Esophagus (tissue), 2 donors: ENCODE data around the gene NRG2. TPM values are rescaled to one million over a fixed set of nuclear protein-coding genes. Genes with fewer than 3 reads are reported as not detected.

ENCODE experiments used
- H3K27ac ChIP-seq, 2 donors: one replicate each; pipeline ENCODE4 v1.5.1; 2013; ENCODE audit warnings: low read depth in 2 of 2, mild to moderate bottlenecking in 2 of 2, inconsistent platforms in 1 of 2, low read length in 1 of 2, moderate library complexity in 1 of 2
- H3K27me3 ChIP-seq, 2 donors: one replicate each; pipeline ENCODE4 v1.6.1; 2013; ENCODE audit warnings: low read length in 2 of 2, control low read depth in 1 of 2, mild to moderate bottlenecking in 1 of 2; ENCODE audit not compliant: insufficient read depth in 2 of 2, control insufficient read depth in 1 of 2
- H3K36me3 ChIP-seq, 2 donors: one replicate each; pipeline ENCODE4 v1.6.1; 2013; ENCODE audit warnings: low read length in 1 of 2; ENCODE audit not compliant: control insufficient read depth in 2 of 2, insufficient read depth in 2 of 2
- H3K4me1 ChIP-seq, 2 donors: one replicate each; pipeline ENCODE4 v1.6.1; 2013; ENCODE audit warnings: low read length in 1 of 2; ENCODE audit not compliant: control insufficient read depth in 2 of 2, insufficient read depth in 2 of 2
- H3K4me3 ChIP-seq, 2 donors: one replicate each; pipeline ENCODE4 v1.5.1; 2013; ENCODE audit warnings: low read length in 2 of 2, mild to moderate bottlenecking in 2 of 2, low read depth in 1 of 2, moderate library complexity in 1 of 2
- H3K9me3 ChIP-seq, 2 donors: one replicate each; pipeline ENCODE4 v1.6.1; 2013; ENCODE audit warnings: mild to moderate bottlenecking in 2 of 2, low read depth in 1 of 2, low read length in 1 of 2, moderate library complexity in 1 of 2; ENCODE audit not compliant: control insufficient read depth in 2 of 2, insufficient read depth in 1 of 2
- WGBS, 2 donors: extraction: QIAGEN DNeasy Blood & Tissue Kit; methylation state at CpG; one replicate each; pipeline ENCODE4 v1.1.7; 2013; 5-methylcytosine and 5-hydroxymethylcytosine counted together
- polyA plus RNA-seq, 2 donors: library from polyadenylated mRNA; stranded (reverse); fragments of 200-250 nt; gene quantifications; one replicate each; pipeline ENCODE4 v1.2.3, GENCODE V29; 2013
- donor health status: healthy with polysubstance abuse.
- donor health status: Bipolar disorder and iron deficiency.

NRG2 gene
- polyA plus RNA-seq, 2 donors, result 1.7 to 1.8 TPM

DNA sequence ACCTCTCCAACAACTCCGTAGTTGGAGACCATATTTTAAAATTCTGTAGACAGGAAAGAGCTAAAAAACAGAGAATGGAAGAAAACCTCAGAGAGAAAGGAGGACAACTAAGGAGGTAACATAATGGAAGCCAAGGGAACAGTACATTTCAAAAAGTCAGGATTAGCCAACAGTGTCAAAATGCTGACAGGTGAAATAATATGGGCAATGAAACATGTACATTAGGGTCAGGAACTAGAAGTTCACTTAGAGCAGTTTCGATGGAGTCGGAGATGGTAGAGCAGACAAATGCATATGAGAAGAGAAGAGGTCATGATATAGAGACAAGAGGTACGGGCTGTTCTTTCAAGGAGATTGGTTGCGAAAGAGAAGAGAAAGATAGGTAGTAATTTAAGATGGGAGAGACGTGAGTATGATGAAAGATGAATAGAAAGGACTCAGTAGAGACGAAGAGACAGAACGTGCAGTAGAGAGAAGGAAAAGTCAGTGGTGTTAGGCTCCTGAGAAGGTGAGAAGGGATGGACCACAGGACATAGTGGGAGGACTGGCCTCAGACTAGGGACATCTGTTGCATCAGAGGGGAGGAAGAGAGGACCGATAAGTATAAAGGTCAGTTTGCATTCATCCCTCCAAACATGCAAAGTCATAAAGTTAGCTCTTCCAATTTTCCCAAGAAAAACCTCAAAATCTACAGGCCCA, 25.6 kb downstream of the NRG2 start:
- Histone ChIP-seq H3K27me3 (no peaks in the 10 kb centered on the region), H3K4me3 (no peak overlapping the region), H3K27ac (no peak overlapping the region), H3K4me1 (no peaks in the 10 kb centered on the region), H3K36me3 (no peaks in the 10 kb centered on the region), H3K9me3 (no peaks in the 10 kb centered on the region)
- WGBS, 2 donors, result 94% methylated on average over 9 of the region's 9 CpGs

DNA sequence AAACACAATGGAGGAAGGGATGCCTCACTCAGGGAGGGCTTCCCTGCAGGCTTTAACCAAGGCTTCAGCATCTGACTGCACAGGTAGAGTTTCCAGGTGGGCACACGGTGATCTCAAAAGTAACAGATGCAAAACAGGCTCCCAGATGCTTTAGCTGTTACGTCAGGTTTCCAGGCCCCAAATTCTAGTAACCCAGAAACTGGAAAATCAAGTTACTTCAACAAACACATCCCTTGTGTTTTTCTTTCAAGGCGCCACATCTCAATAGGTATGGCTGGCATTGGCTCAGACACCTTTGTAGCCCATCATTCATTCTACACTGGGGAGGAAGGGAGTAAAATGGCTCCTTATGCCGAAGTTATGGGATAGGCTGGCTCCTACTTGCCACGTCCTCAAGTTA, 27.4 kb downstream of the NRG2 start:
- H3K27ac ChIP-seq, result no peak overlapping the region
- 51 to 67% methylated on average over 5 of the region's 5 CpGs for WGBS, 2 donors
- H3K4me3 ChIP-seq, result no peak overlapping the region
- H3K27me3 ChIP-seq, result no peaks in the 10 kb centered on the region
- no peaks in the 10 kb centered on the region for H3K9me3 ChIP-seq
- H3K4me1 ChIP-seq, result no peaks in the 10 kb centered on the region
- H3K36me3 ChIP-seq, result no peaks in the 10 kb centered on the region

DNA sequence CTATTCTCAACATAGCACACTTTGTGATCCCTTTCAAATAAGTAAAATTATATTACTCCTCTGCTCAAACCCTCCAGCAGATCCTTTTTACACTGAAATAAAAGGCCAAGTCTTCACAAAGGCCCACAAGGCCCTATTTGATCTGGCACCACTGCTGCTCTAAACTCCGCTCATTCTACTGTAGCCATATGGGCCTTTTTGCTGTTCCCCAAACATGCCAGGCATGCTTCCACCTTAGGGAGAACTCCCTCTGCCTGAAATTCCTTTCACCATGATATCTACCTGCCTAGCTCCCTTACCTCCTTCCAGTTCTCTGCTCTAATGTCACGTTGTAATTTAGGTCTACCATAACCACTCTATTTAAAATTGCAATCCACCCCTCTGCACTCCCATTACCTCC, 28.3 kb downstream of the NRG2 start:
- Histone ChIP-seq H3K27me3 (no peaks in the 10 kb centered on the region), H3K27ac (no peak overlapping the region), H3K36me3 (no peaks in the 10 kb centered on the region), H3K4me1 (no peaks in the 10 kb centered on the region), H3K4me3 (no peak overlapping the region), H3K9me3 (no peaks in the 10 kb centered on the region)
- WGBS, 2 donors, result 91 to 94% methylated on average over 2 of the region's 2 CpGs

DNA sequence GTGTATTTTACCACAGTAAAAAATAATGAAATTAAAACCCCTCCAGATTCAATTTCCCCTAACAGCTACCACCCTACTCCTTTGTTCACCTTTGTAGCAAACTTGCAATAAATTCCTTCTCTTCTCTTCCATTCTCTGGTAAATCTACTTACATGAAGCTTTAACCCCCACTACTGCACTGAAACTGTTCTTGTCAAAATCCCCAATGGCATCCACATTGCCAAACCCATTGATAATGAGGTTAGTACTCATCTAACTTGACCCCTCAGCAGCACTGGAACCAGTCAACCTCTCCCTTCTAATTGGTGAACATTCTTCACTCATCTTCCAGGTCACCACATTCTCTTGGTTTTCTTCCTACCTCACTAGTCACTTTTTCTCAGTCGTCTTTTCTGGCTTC, 29.6 kb downstream of the NRG2 start:
- Histone ChIP-seq H3K4me3 (no peak overlapping the region), H3K36me3 (no peaks in the 10 kb centered on the region), H3K27ac (no peak overlapping the region), H3K27me3 (no peaks in the 10 kb centered on the region), H3K4me1 (no peaks in the 10 kb centered on the region), H3K9me3 (no peaks in the 10 kb centered on the region)
- 84% methylated on average over 1 of the region's 1 CpG for WGBS, 2 donors

DNA sequence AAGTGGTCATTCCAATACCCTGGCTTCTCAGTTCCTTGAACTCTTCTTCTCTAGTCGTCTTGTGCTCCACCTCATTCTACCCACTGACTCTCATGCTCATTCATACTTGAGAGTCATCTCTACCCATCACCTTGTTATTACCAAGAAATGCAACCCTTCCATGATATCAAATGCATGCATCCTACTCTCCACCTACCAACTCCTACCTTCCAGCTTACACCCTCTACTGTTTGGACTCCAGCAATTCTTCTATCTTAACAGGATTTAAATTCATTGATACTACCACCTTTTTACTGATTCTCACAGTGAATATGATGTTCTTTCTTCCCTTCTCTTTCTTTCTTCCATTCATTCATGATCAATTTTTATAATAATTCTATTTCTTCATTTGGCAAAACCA, 30.7 kb downstream of the NRG2 start:
- no peak overlapping the region for H3K4me3 ChIP-seq
- no peak overlapping the region for H3K27ac ChIP-seq
- H3K36me3 ChIP-seq, result no peaks in the 10 kb centered on the region
- no peaks in the 10 kb centered on the region for H3K4me1 ChIP-seq
- 75 to 77% methylated on average over 1 of the region's 1 CpG for WGBS, 2 donors
- H3K27me3 ChIP-seq, result no peaks in the 10 kb centered on the region
- H3K9me3 ChIP-seq, result no peaks in the 10 kb centered on the region

DNA sequence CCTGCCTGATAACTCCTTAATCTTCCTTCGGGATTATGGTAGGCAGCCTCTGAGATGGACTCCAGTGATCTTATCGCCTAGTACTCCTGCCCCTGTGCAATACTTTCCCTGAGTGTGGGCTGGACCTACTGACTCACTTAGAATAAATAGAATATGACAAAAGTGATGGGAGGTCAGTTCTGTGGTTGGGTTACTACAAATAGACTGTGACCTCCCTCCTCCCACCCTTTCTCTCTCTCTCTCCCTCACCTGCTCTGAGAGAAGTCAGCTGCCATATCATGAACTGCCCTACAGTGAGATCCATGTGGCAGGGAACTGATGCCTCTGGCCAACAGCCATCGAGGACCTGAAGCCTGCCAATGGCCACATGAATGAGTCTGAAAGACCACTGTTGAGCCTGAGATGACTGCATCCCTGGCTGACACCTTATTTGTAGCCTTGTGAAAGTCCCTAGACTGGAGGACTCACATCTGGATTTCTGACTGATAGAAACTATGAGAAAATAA, 31.7 kb downstream of the NRG2 start:
- H3K36me3 ChIP-seq, result no peaks in the 10 kb centered on the region
- H3K4me3 ChIP-seq, result no peak overlapping the region
- no peaks in the 10 kb centered on the region for H3K27me3 ChIP-seq
- H3K27ac ChIP-seq, result no peak overlapping the region
- 68 to 70% methylated on average over 3 of the region's 3 CpGs for WGBS, 2 donors
- no peaks in the 10 kb centered on the region for H3K9me3 ChIP-seq
- no peaks in the 10 kb centered on the region for H3K4me1 ChIP-seq

DNA sequence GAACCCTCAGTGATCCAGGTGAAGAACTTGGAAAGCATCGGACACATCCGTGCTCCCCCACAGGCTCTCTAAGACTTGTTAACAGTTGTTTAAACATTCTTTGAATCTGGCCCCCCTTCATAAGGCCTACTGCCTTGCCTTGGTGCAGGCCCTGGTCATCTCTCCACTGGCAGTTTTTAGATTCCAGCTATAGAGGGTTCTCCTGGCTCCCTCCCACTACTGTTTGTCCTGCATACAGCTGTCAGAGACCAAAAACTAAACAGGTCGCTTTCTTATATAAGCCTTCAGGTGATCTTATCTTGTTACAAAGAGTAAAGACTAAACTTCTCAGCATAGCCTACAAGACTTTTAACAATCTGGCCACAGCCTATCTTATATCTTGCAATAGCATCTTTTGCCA, 32.3 kb downstream of the NRG2 start:
- Histone ChIP-seq H3K9me3 (no peaks in the 10 kb centered on the region), H3K27me3 (peaks cover 0 to 2% of the 10 kb centered on the region in 2 donors), H3K36me3 (no peaks in the 10 kb centered on the region), H3K4me3 (no peak overlapping the region), H3K4me1 (no peaks in the 10 kb centered on the region), H3K27ac (no peak overlapping the region)
- 81 to 83% methylated on average over 3 of the region's 3 CpGs for WGBS, 2 donors

DNA sequence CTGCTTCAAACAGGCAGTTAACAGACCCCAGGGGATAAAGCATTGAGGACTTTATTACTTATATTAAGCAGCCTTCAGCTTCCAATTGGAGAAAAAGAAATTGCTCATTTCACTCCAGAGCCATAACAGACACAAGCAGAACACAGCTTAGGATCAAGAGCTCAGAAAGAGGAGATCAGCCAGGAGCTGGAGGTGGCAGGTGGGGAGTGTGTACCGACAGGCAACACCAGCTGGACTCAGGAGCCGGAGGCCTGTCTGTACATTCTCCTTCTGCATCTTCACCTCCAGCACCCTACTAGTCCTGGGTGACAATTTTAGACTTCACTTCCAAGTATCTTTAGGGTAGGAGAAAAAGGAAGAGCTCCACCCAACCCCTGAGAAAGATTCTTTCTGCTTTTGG, 35.8 kb downstream of the NRG2 start:
- H3K9me3 ChIP-seq, result no peaks in the 10 kb centered on the region
- H3K27ac ChIP-seq, result no peak overlapping the region
- no peaks in the 10 kb centered on the region for H3K4me1 ChIP-seq
- no peaks in the 10 kb centered on the region for H3K36me3 ChIP-seq
- peaks cover 0 to 3% of the 10 kb centered on the region in 2 donors for H3K27me3 ChIP-seq
- 88 to 92% methylated on average over 2 of the region's 2 CpGs for WGBS, 2 donors
- H3K4me3 ChIP-seq, result no peak overlapping the region

DNA sequence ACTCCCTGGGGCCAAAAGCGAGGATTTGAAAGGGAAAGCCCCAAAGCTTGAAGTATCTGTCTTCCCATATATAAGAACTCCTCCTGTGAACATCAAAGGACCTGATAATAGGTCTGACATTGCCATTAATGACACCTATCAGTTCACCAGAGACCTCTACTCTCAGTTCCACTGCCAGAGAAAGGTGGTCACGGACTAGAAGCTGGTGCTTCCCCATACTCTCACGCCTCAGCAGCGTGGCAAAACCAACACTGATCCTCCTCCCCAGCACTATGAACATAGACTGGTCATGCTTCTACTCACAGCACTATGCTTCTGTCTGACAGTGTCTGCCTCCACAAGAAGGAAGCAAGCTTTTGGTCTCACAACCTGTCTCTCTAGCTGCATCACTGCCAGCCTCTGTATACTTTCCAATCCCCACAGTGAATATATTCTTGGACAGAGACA, 37.9 kb downstream of the NRG2 start:
- 79% methylated on average over 4 of the region's 4 CpGs for WGBS, 2 donors
- Histone ChIP-seq H3K27me3 (peaks cover 0 to 3% of the 10 kb centered on the region in 2 donors), H3K27ac (no peak overlapping the region), H3K9me3 (no peaks in the 10 kb centered on the region), H3K4me1 (no peaks in the 10 kb centered on the region), H3K4me3 (no peak overlapping the region), H3K36me3 (no peaks in the 10 kb centered on the region)

DNA sequence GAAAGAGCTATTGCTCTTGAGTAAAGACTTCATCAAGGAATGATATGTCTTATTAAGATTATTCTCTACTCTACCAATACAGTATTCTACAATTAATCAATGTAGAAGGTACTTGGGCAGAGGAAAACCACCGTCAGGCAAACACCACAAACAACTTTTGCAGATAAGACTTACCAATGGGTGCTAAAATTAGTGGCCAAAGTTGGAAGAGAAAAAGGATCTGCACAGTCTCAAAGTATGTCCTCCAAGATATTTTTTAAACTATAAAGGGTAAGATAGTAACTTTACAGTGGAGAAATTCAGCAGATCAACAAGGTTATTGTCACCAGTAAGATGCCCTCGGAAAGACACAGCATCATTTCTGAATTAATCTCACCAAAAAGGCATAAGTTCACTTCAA, 38.9 kb downstream of the NRG2 start:
- H3K36me3 ChIP-seq, result no peaks in the 10 kb centered on the region
- 74 to 82% methylated on average over 2 of the region's 2 CpGs for WGBS, 2 donors

More for the DNA sequence above, 38.9 kb downstream of the NRG2 start:
- Histone ChIP-seq H3K4me1 (no peaks in the 10 kb centered on the region), H3K27me3 (peaks cover 0 to 3% of the 10 kb centered on the region in 2 donors), H3K4me3 (no peak overlapping the region), H3K27ac (no peak overlapping the region), H3K9me3 (no peaks in the 10 kb centered on the region)
